Measurements from ENCODE around the gene AP2A2. TPM values are rescaled to one million over a fixed set of nuclear protein-coding genes. Genes with fewer than 3 reads are reported as not detected.

AP2A2 gene
- total RNA-seq, 1 donor from 2014 or later = 105 TPM

- no peaks in the 10 kb centered on the region for H3K36me3 Mint-ChIP-seq (ENCODE audit: low read depth, unreplicated experiment)
- no peaks in the 10 kb centered on the region for H3K27me3 Mint-ChIP-seq (ENCODE audit: low read depth, unreplicated experiment)
- Histone ChIP-seq H3K4me1 (ENCODE audit: insufficient read depth, low read length) (no peaks in the 10 kb centered on the region), H3K9ac (ENCODE audit: low read length) (no peak overlapping the region), H4K20me1 (ENCODE audit: insufficient read depth, low read length) (peaks cover 17% of the 10 kb centered on the region), H2AFZ (ENCODE audit: low read depth, low read length) (no peak overlapping the region), H3K27me3 (ENCODE audit: insufficient read depth, low read length) (no peaks in the 10 kb centered on the region), H3K9me3 (ENCODE audit: insufficient read depth, low read depth, low read length) (no peaks in the 10 kb centered on the region), H3K27ac (ENCODE audit: low read depth, low read length) (no peak overlapping the region), H3K36me3 (ENCODE audit: insufficient read depth, low read length) (no peaks in the 10 kb centered on the region), H3K4me3 (ENCODE audit: insufficient read depth, low read depth, low read length) (no peak overlapping the region), H3K4me2 (ENCODE audit: low read length) (no peak overlapping the region), H3K79me2 (ENCODE audit: insufficient read depth, low read length) (no peaks in the 10 kb centered on the region)
- H3K4me3 Mint-ChIP-seq (ENCODE audit: unreplicated experiment) = no peak overlapping the region
- no peaks in the 10 kb centered on the region for H3K9me3 Mint-ChIP-seq (ENCODE audit: unreplicated experiment)
- DNase-seq (ENCODE audit: low read depth) (no peak), FAIRE-seq (no peak)
- no peak overlapping the region for H3K27ac Mint-ChIP-seq (ENCODE audit: unreplicated experiment)
- TF ChIP-seq EZH2 (IDR thresholded peaks at IDR 0.05; ENCODE audit: insufficient read depth, low read length) (no peak), CTCF (IDR thresholded peaks at IDR 0.05; ENCODE audit: insufficient read depth, low read depth, low read length) (no peak)
- no peaks in the 10 kb centered on the region for H3K4me1 Mint-ChIP-seq (ENCODE audit: low read depth, unreplicated experiment)
These were observed 99.9 kb downstream of the AP2A2 start for GRCh38 chr11:1025410-1026162.

- Histone ChIP-seq H3K4me1 (ENCODE audit: insufficient read depth, low read length) (no peaks in the 10 kb centered on the region), H3K4me3 (ENCODE audit: insufficient read depth, low read depth, low read length) (no peak overlapping the region), H3K9ac (ENCODE audit: low read length) (no peak overlapping the region), H3K79me2 (ENCODE audit: insufficient read depth, low read length) (no peaks in the 10 kb centered on the region), H3K27me3 (ENCODE audit: insufficient read depth, low read length) (no peaks in the 10 kb centered on the region), H3K4me2 (ENCODE audit: low read length) (no peak overlapping the region), H3K36me3 (ENCODE audit: insufficient read depth, low read length) (no peaks in the 10 kb centered on the region), H3K9me3 (ENCODE audit: insufficient read depth, low read depth, low read length) (no peaks in the 10 kb centered on the region), H3K27ac (ENCODE audit: low read depth, low read length) (no peak overlapping the region), H4K20me1 (ENCODE audit: insufficient read depth, low read length) (peaks cover 12% of the 10 kb centered on the region), H2AFZ (ENCODE audit: low read depth, low read length) (no peak overlapping the region)
- Mint-ChIP-seq H3K27me3 (ENCODE audit: low read depth, unreplicated experiment) (no peaks in the 10 kb centered on the region), H3K9me3 (ENCODE audit: unreplicated experiment) (no peaks in the 10 kb centered on the region), H3K4me3 (ENCODE audit: unreplicated experiment) (no peak overlapping the region), H3K27ac (ENCODE audit: unreplicated experiment) (no peak overlapping the region), H3K4me1 (ENCODE audit: low read depth, unreplicated experiment) (no peaks in the 10 kb centered on the region), H3K36me3 (ENCODE audit: low read depth, unreplicated experiment) (no peaks in the 10 kb centered on the region)
- FAIRE-seq (no peak), DNase-seq (ENCODE audit: low read depth) (no peak)
- TF ChIP-seq EZH2 (IDR thresholded peaks at IDR 0.05; ENCODE audit: insufficient read depth, low read length) = no peak
- no peak for TF ChIP-seq CTCF (IDR thresholded peaks at IDR 0.05; ENCODE audit: insufficient read depth, low read depth, low read length)
These were observed 100.4 kb downstream of the AP2A2 start for GRCh38 chr11:1026163-1026450.
